ENCODE data around the gene ABCC11.

The ABCC11 gene

DNA sequence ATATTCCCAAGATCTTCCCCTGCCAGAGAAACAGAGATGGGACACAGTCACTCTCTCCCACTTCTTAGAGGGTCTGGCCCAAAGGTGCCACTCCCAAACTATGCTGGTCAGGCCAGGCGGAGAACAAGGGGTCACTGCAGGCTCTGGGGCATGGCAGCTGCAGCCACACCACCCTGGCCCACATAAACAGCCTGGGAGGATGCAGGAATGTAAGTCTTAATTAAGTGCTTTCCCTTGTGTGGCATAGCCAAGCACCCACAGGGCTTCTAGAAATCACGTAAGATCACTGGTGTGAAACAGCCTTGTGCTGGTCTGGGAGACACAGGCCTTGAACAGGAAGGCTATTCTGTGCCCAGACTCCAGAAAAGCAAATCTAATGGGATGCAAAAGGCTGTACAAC is 123.1 kb downstream of the ABCC11 start:
- no peak for DNase-seq

DNA sequence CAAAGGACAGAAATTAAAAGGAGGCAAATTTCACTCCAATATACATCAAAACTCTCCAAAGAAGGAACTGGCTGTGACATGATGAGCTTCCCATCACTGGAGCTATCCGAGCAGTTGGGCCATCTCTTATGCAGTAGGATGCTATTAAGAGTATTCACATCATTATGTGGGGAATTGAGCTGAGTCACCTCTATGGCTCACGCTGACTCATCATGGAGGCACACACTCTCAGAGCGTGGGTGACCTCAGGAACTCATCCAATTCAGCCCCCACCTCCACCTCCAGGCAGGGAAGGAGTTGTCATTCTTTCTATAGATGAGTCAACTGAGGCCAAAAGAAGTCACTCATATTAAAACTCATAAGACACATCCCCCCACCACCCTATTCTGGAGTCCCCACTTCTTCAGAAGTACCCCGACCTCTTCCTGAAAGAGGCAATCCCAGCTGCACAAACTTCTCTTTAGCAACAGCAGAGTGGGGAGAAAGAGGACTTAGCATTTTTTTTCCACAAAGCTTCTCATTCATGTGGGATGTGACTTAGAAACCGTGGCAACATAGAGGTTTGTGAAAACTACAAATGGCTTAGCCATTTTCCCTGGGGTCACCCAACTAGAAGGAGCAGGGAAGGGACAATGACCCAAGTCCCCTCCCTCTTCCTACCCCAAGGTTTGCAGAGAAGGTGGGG is 124.1 kb downstream of the ABCC11 start:
- DNase-seq = peak; percentile 94

DNA sequence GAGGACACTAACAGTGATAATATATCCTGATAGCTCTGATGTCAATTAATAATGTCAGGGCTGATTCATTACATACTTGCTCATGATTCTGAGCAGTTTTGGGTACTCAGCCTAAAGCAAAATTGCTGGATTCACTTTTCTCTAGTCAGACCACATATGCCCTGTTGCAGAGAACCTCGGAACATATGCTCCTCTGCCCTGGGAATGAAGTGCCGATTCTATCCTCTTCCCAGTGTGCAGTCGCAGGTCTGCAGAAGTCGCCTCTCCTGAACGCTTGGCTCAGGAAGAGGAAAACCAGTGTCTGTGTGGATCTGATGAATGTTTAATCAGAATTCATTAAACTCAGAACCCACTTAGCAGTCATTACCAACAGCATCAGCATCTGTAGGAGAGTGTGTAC is 126.1 kb downstream of the ABCC11 start:
- no peak for DNase-seq

DNA sequence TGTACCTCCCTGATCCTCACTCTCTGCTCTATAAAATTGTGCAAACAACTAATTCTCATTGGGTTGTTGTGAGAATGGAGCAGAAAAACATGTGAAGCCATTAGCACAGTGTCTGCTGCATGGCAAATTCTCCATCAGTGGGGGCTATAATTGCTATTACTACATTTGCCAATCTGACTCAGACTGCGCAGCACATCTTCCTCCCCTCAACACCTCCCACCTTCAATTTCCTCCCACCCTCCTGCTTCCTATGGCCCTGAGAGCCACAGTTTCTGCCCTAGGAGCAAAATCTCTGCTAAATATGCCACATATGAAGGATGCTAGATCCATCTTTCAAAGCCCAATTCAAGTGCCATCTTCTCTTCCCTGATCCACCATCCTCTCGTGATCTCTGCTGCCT is 128.5 kb downstream of the ABCC11 start:
- no peak for DNase-seq

DNA sequence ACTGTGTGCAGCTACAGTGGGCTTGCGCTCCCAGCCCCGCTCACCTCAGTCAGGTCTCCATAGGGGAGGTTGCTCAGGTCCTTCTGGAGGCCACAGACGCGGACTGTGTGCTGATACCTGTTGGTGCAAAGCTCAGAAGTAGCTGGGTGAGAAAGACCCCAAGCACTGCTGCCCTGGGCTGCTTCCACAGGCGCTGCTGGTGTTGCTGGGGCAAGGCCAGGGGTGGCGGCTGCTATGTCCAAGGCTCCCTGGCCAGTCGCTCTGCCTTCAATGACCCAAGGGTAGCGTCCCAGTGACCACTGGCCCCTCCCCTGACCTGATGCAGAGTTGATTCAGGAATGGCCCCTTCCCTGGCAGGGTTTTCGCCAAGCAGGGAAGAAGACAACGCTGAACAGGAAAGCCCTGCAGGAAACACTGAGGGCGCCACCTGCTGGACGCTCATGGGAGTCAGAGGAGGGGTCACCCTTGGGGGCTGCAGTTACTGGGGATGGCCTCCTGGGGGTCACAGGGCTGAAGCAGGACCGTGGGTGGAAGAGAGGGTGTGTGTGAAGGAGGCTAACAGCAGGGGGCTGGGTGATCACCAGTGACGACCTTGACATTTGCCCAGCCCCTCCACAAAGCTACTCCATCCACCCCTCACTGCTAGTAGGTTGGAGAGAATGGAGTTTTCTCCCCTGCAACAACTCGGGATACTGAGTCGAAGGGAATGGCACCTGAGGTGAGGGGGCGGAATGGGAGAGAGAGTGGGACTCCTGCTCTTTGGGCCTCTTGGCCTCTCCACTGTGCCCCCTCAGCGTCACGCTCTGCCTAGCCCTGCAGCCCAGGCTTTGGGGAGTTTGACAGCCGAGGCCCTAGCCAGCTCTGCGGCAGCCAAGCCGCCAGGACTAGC is 129.9 kb downstream of the ABCC11 start:
- no peak for DNase-seq
